Adrenal gland (tissue), 5 donors: ENCODE data around the gene FSIP1.

Source experiments
- CTCF ChIP-seq, 6 experiments: fragments of 450-650 bp in 4 of 6; fragments of 200-600 bp in 2 of 6; sonication (generic) in 1 of 6; IDR thresholded peaks; 1 replicate in 5 of 6; 2 replicates in 1 of 6; pipeline versions ENCODE4 v1.5.1 to v1.8.0; 2016 to 2021; ENCODE audit warnings: antibody characterized with exemption in 6 of 6, mild to moderate bottlenecking in 2 of 6, moderate library complexity in 1 of 6
- POLR2A ChIP-seq, 2 donors: fragments of 450-650 bp; IDR thresholded peaks; one replicate each; pipeline ENCODE4 v1.6.1; 2017; ENCODE audit warnings: antibody characterized with exemption in 2 of 2, mild to moderate bottlenecking in 2 of 2, moderate library complexity in 1 of 2
- donor health status: DM: no; HTN: no; CAD: no.

GRCh38 chr15:39731266-39731665 lies 51.4 kb downstream of the FSIP1 start:
- TF ChIP-seq CTCF (IDR thresholded peaks at IDR 0.05) (no peak), POLR2A (IDR thresholded peaks at IDR 0.05) (no peak)
